ENCODE results near the gene GLT8D2. TPM values are rescaled to one million over a fixed set of nuclear protein-coding genes. Genes with fewer than 3 reads are reported as not detected.
A peak's percentile ranks its signal among the peaks of the same experiment; 100 is the strongest.

Gene GLT8D2
- polyA plus RNA-seq, 1 experiment = 119 TPM

DNA sequence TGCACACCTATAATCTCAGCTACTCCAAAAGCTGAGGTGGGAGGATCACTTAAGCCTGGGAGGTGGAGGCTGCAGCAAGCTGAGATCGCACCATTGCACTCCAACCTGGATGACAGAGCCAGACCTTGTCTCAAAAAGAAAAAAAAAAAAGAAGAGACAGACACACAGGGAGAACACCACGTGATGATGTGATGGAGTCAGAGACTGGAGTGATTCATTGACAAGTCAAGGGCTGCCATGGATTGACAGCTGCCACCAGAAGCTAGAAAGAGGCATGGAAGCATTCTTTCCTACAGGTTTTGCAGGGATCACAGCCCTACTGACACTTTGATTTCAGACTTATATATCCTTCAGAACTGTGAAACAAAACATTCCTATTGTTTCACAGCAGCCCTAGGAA, 10.8 kb upstream of the GLT8D2 start:
- ChIA-PET CTCF (interaction anchor here (0.8 to 4.2 kb wide), 2 partner anchors 48 to 50 kb away, joined by 3 to 14 read pairs; no protein-coding TSS in a partner anchor), POLR2A (no interaction called here)
- no peak overlapping the region for H3K4me3 ChIP-seq (ENCODE audit: low read depth, low read length)
- H3K9me3 ChIP-seq (ENCODE audit: control insufficient read depth, insufficient read depth, low read length) = peaks cover 3% of the 10 kb centered on the region; the same call in 1 of the 2 replicates
- TF ChIP-seq, protein P1, sequence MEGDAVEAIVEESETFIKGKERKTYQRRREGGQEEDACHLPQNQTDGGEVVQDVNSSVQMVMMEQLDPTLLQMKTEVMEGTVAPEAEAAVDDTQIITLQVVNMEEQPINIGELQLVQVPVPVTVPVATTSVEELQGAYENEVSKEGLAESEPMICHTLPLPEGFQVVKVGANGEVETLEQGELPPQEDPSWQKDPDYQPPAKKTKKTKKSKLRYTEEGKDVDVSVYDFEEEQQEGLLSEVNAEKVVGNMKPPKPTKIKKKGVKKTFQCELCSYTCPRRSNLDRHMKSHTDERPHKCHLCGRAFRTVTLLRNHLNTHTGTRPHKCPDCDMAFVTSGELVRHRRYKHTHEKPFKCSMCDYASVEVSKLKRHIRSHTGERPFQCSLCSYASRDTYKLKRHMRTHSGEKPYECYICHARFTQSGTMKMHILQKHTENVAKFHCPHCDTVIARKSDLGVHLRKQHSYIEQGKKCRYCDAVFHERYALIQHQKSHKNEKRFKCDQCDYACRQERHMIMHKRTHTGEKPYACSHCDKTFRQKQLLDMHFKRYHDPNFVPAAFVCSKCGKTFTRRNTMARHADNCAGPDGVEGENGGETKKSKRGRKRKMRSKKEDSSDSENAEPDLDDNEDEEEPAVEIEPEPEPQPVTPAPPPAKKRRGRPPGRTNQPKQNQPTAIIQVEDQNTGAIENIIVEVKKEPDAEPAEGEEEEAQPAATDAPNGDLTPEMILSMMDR (IDR thresholded peaks at IDR 0.05; ENCODE audit: low read depth, low read length) = no peak
- DNase-seq (ENCODE audit: low read depth, low spot score) = no peak
- no peaks in the 10 kb centered on the region for H3K27me3 ChIP-seq (ENCODE audit: control insufficient read depth, insufficient read depth, low read length)
- no peak overlapping the region for H3K27ac ChIP-seq (ENCODE audit: low read depth, low read length)

DNA sequence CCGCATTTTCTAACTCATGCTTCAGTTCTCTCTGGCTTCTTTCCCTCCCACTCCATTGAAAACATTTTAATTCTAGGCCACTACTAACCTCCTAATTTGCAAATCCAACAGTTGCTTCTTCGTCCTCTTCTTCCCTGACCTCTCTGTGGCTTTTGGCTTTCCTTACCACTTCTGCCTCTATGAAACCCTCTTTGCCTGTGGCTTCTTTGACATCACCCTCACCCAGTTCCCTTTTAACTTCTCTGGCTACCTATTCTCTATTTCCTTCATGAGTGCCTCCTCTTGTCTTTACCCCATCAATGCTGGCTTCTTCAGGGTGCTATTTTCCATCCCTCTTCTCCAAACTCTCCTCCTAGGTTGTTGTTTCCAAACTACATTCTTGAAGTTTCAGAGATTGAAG, 10.0 kb upstream of the GLT8D2 start:
- H3K9me3 ChIP-seq (ENCODE audit: control insufficient read depth, insufficient read depth, low read length) = peaks cover 3% of the 10 kb centered on the region; the same call in 1 of the 2 replicates
- no peak for DNase-seq (ENCODE audit: low read depth, low spot score)
- CTCF ChIA-PET = interaction anchor here (1.0 kb wide), 1 partner anchor 10 kb away, joined by 5 read pairs; the partner anchor contains the start of gene GLT8D2
- no peaks in the 10 kb centered on the region for H3K27me3 ChIP-seq (ENCODE audit: control insufficient read depth, insufficient read depth, low read length)
- H3K4me3 ChIP-seq (ENCODE audit: low read depth, low read length) = no peak overlapping the region
- no peak overlapping the region for H3K27ac ChIP-seq (ENCODE audit: low read depth, low read length)
- POLR2A ChIA-PET = no interaction called here
- TF ChIP-seq, protein P1 (IDR thresholded peaks at IDR 0.05; ENCODE audit: low read depth, low read length) = no peak

- ChIA-PET POLR2A (no interaction called here), CTCF (interaction anchor here (1.0 to 4.3 kb wide), 3 partner anchors 9 to 62 kb away, joined by 4 to 47 read pairs (median 5); partner anchors contain the start of gene GLT8D2)
- Histone ChIP-seq H3K9me3 (ENCODE audit: control insufficient read depth, insufficient read depth, low read length) (peaks cover 3% of the 10 kb centered on the region; the same call in 1 of the 2 replicates), H3K4me3 (ENCODE audit: low read depth, low read length) (no peak overlapping the region), H3K27me3 (ENCODE audit: control insufficient read depth, insufficient read depth, low read length) (no peaks in the 10 kb centered on the region), H3K27ac (ENCODE audit: low read depth, low read length) (no peak overlapping the region)
- TF ChIP-seq, protein P1 (IDR thresholded peaks at IDR 0.05; ENCODE audit: low read depth, low read length) = no peak
- no peak for DNase-seq (ENCODE audit: low read depth, low spot score)
Observed at GRCh38 chr12:104058802-104059201, 8.8 kb upstream of the GLT8D2 start.

DNA sequence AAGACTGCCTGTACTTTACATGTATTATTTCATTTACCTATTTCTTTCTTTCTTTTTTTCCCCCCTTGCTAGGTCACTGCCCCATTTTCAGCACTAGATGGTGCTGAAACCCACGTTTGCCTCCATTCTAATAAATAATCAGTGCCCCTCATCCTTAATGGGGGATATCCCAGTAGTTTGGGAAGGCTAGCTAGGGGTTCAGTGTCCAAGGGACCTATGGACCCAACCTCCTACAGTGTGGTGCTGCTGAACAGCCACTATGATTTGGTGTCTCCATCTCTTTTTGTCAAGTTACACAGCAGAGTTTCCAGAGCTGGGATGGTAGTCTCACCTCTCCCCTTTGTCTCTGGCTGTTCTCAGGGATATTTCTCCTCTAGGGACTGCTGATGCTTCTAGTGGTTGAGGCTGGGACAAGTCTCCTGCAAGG, 7.8 kb upstream of the GLT8D2 start:
- Histone ChIP-seq H3K9me3 (ENCODE audit: control insufficient read depth, insufficient read depth, low read length) (peaks cover 3% of the 10 kb centered on the region; the same call in 1 of the 2 replicates), H3K27ac (ENCODE audit: low read depth, low read length) (no peak overlapping the region), H3K27me3 (ENCODE audit: control insufficient read depth, insufficient read depth, low read length) (no peaks in the 10 kb centered on the region), H3K4me3 (ENCODE audit: low read depth, low read length) (no peak overlapping the region)
- TF ChIP-seq, protein P1 (IDR thresholded peaks at IDR 0.05; ENCODE audit: low read depth, low read length) = peak; percentile 73
- no peak for DNase-seq (ENCODE audit: low read depth, low spot score)
- ChIA-PET POLR2A (no interaction called here), CTCF (interaction anchor here (0.8 to 4.3 kb wide), 4 partner anchors 10 to 61 kb away, joined by 4 to 47 read pairs (median 6); no protein-coding TSS in a partner anchor)

GRCh38 chr12:104056419-104056972, 6.5 kb upstream of the GLT8D2 start:
- CTCF ChIA-PET = interaction anchor here (1.0 to 4.3 kb wide), 2 partner anchors 10 to 53 kb away, joined by 4 to 47 read pairs; no protein-coding TSS in a partner anchor
- H3K9me3 ChIP-seq (ENCODE audit: control insufficient read depth, insufficient read depth, low read length) = peaks cover 3% of the 10 kb centered on the region; the same call in 1 of the 2 replicates
- TF ChIP-seq, protein P1 (IDR thresholded peaks at IDR 0.05; ENCODE audit: low read depth, low read length) = no peak
- DNase-seq (ENCODE audit: low read depth, low spot score) = no peak
- POLR2A ChIA-PET = interaction anchor here (1.0 kb wide), 1 partner anchor 45 kb away, joined by 3 read pairs; no protein-coding TSS in a partner anchor
- H3K27me3 ChIP-seq (ENCODE audit: control insufficient read depth, insufficient read depth, low read length) = no peaks in the 10 kb centered on the region
- no peak overlapping the region for H3K27ac ChIP-seq (ENCODE audit: low read depth, low read length)
- no peak overlapping the region for H3K4me3 ChIP-seq (ENCODE audit: low read depth, low read length)
